Left ventricle myocardium superior (tissue), 1 donor: ENCODE measurements around the gene OR13A1. TPM values are rescaled to one million over a fixed set of nuclear protein-coding genes. Genes with fewer than 3 reads are reported as not detected.

Experiments
- ATAC-seq: fragments of 200-7000 bp; cut with Tn5 transposase; one replicate; pipeline ENCODE4 v1.9.1; 2020; ENCODE audit warnings: mild to moderate bottlenecking, moderate library complexity
- DNase-seq: peaks from one replicate; pipeline ENCODE4 v3.0.0-alpha.2; 2020
- intact Hi-C: fragments of 100-400 bp; cut with micrococcal nuclease; formaldehyde crosslinking; loops from one replicate; pipeline ENCODE4 v1.11.0; 2022
- total RNA-seq: library from RNA; stranded (reverse); fragmentation: NEBNext Ultra II Directional; extraction: Animal tissue kit (Norgen Biotek cat#: 25700); gene quantifications from one replicate; pipeline ENCODE4 v1.2.1, GENCODE V29; 2021
- donor health status: DM: no; HTN: yes; CAD: no; lungs with severe emphysema.

OR13A1 gene
- total RNA-seq, 1 donor from 2014 or later: not detected

GRCh38 chr10:45253183-45253914 is 62.1 kb downstream of the OR13A1 start:
- ATAC-seq (no peak), DNase-seq (no peak)
- intact Hi-C loops: no loop called here

Other genes starting within 250 kb of the OR13A1 start
- 4.5 TPM for gene ALOX5, start 58.6 kb upstream of the OR13A1 start, total RNA-seq